GM10847 (cell line): ENCODE data around the gene NKPD1.

Experiments
- POLR2A ChIP-seq: IDR thresholded peaks from 2 replicates; pipeline ENCODE4 v1.6.1; 2011; ENCODE audit not compliant: insufficient read length; ENCODE audit errors: extremely low read depth

Gene NKPD1

GRCh38 chr19:45160870-45161737 is at the start of gene NKPD1:
NKPD1 (minus strand) TSS chr19:45160982; CDS start chr19:45160150, 832 bp downstream.
- TF ChIP-seq POLR2A = no peak

GRCh38 chr19:45206328-45206727 is 45.5 kb upstream of the NKPD1 start:
- TF ChIP-seq POLR2A = no peak

GRCh38 chr19:45205810-45206209 is 45.0 kb upstream of the NKPD1 start:
- TF ChIP-seq POLR2A = no peak

- no peak for TF ChIP-seq POLR2A
Measured at GRCh38 chr19:45202637-45203036, 41.9 kb upstream of the NKPD1 start.

GRCh38 chr19:45200568-45200967 is 39.8 kb upstream of the NKPD1 start:
- TF ChIP-seq POLR2A = no peak

- no peak for TF ChIP-seq POLR2A
Measured at GRCh38 chr19:45195764-45196163, 35.0 kb upstream of the NKPD1 start.

GRCh38 chr19:45191375-45191774 is 30.6 kb upstream of the NKPD1 start:
- TF ChIP-seq POLR2A = no peak

- no peak for TF ChIP-seq POLR2A
Measured at GRCh38 chr19:45189971-45190370, 29.2 kb upstream of the NKPD1 start.

GRCh38 chr19:45187421-45188100 is 26.8 kb upstream of the NKPD1 start:
- TF ChIP-seq POLR2A = no peak

GRCh38 chr19:45186509-45187334 is 25.9 kb upstream of the NKPD1 start:
- TF ChIP-seq POLR2A = no peak

GRCh38 chr19:45184115-45184514 is 23.3 kb upstream of the NKPD1 start:
- no peak for TF ChIP-seq POLR2A

GRCh38 chr19:45182758-45183157 is 22.0 kb upstream of the NKPD1 start:
- TF ChIP-seq POLR2A = no peak

- no peak for TF ChIP-seq POLR2A
Measured at GRCh38 chr19:45180936-45181335, 20.2 kb upstream of the NKPD1 start.

- TF ChIP-seq POLR2A = no peak
Measured at GRCh38 chr19:45179892-45180370, 19.1 kb upstream of the NKPD1 start.
